Esophagus muscularis mucosa (tissue), 4 donors: ENCODE measurements around the gene PTPN3.

Source experiments
- EP300 ChIP-seq: sonication (generic); formaldehyde crosslinking; IDR thresholded peaks from one replicate; pipeline ENCODE4 v1.6.1; 2017; ENCODE audit warnings: antibody characterized with exemption
- POLR2A ChIP-seq: fragments of 450-650 bp; IDR thresholded peaks from one replicate; pipeline ENCODE4 v1.6.1; 2017; ENCODE audit warnings: antibody characterized with exemption, moderate library complexity, mild to moderate bottlenecking, low read depth
- POLR2AphosphoS5 ChIP-seq, 2 donors: sonication (generic); formaldehyde crosslinking; IDR thresholded peaks; one replicate each; pipeline ENCODE4 v1.6.1; 2017; ENCODE audit warnings: antibody characterized with exemption in 2 of 2
- TF ChIP-seq, protein P1 (sequence below), 3 experiments: fragments of 200-600 bp in 2 of 3; fragments of 450-650 bp in 1 of 3; sonication (generic) in 2 of 3; IDR thresholded peaks; one replicate each; pipeline ENCODE4 v1.5.1; 2017 to 2019; ENCODE audit warnings: antibody characterized with exemption in 3 of 3, mild to moderate bottlenecking in 2 of 3, moderate library complexity in 1 of 3

- TF ChIP-seq, protein P1, sequence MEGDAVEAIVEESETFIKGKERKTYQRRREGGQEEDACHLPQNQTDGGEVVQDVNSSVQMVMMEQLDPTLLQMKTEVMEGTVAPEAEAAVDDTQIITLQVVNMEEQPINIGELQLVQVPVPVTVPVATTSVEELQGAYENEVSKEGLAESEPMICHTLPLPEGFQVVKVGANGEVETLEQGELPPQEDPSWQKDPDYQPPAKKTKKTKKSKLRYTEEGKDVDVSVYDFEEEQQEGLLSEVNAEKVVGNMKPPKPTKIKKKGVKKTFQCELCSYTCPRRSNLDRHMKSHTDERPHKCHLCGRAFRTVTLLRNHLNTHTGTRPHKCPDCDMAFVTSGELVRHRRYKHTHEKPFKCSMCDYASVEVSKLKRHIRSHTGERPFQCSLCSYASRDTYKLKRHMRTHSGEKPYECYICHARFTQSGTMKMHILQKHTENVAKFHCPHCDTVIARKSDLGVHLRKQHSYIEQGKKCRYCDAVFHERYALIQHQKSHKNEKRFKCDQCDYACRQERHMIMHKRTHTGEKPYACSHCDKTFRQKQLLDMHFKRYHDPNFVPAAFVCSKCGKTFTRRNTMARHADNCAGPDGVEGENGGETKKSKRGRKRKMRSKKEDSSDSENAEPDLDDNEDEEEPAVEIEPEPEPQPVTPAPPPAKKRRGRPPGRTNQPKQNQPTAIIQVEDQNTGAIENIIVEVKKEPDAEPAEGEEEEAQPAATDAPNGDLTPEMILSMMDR (IDR thresholded peaks at IDR 0.05) = no peak
- TF ChIP-seq POLR2A (no peak), EP300 (no peak), POLR2AphosphoS5 (IDR thresholded peaks at IDR 0.05) (no peak)
These were observed 81.1 kb downstream of the PTPN3 start for GRCh38 chr9:109417054-109417453.
